Breast epithelium (tissue), 4 donors: ENCODE results near the gene KDM4C. TPM values are rescaled to one million over a fixed set of nuclear protein-coding genes. Genes with fewer than 3 reads are reported as not detected.

Source experiments
- DNase-seq, 2 donors: peaks; one replicate each; pipeline ENCODE4 v3.0.0-alpha.2; 2019; ENCODE audit warnings: low spot score in 2 of 2
- H3K27ac ChIP-seq, 2 donors: fragments of 200-600 bp; sonication (generic) in 1 of 2; one replicate each; pipeline ENCODE4 v1.5.1; 2016 to 2019; ENCODE audit warnings: mild to moderate bottlenecking in 1 of 2
- H3K27me3 ChIP-seq, 2 donors: fragments of 200-600 bp; sonication (generic) in 1 of 2; one replicate each; pipeline versions ENCODE4 v1.5.1 to v1.6.0; 2017 to 2019; ENCODE audit warnings: control low read depth in 1 of 2, mild to moderate bottlenecking in 1 of 2
- H3K36me3 ChIP-seq: fragments of 200-600 bp; one replicate; pipeline ENCODE4 v1.5.1; 2019
- H3K4me1 ChIP-seq, 2 donors: fragments of 200-600 bp; sonication (generic); one replicate each; pipeline ENCODE4 v1.5.1; 2016 to 2019; ENCODE audit warnings: control low read depth in 1 of 2
- H3K4me3 ChIP-seq, 3 donors: fragments of 200-600 bp; sonication (generic); 1 replicate in 2 of 3; 2 replicates in 1 of 3; pipeline ENCODE4 v1.5.1; 2016 to 2019; ENCODE audit warnings: mild to moderate bottlenecking in 3 of 3, moderate library complexity in 2 of 3
- H3K9me3 ChIP-seq, 2 donors: fragments of 200-600 bp; sonication (generic) in 1 of 2; one replicate each; pipeline ENCODE4 v1.5.1; 2016 to 2019; ENCODE audit warnings: control low read depth in 1 of 2
- CTCF ChIP-seq, 3 donors: fragments of 450-650 bp; IDR thresholded peaks; one replicate each; pipeline ENCODE4 v1.5.1; 2016 to 2017; ENCODE audit warnings: antibody characterized with exemption in 3 of 3, mild to moderate bottlenecking in 3 of 3, moderate library complexity in 3 of 3
- POLR2A ChIP-seq: fragments of 450-650 bp; IDR thresholded peaks from one replicate; pipeline ENCODE4 v1.6.1; 2016; ENCODE audit warnings: antibody characterized with exemption, mild to moderate bottlenecking, moderate library complexity
- POLR2AphosphoS5 ChIP-seq, 3 donors: sonication (generic); formaldehyde crosslinking; IDR thresholded peaks; one replicate each; pipeline ENCODE4 v1.6.1; 2017; ENCODE audit warnings: antibody characterized with exemption in 3 of 3
- intact Hi-C: fragments of 100-400 bp; cut with DNase I; formaldehyde crosslinking; loops from one replicate; pipeline ENCODE4 v1.15.1; 2023; ENCODE audit warnings: low total_unique reads
- total RNA-seq, 3 donors: library from RNA; depleted of rRNA; stranded (reverse); fragments of >200 nt; gene quantifications; one replicate each; pipeline ENCODE4 v1.1.0, GENCODE V29; 2016

The KDM4C gene
- total RNA-seq, 3 donors from 2014 or later: 37.8 to 80.9 (median 60.0) TPM

GRCh38 chr9:7210854-7211637 lies 453.3 kb downstream of the KDM4C start:
- intact Hi-C loops: no loop called here
- no peaks in the 10 kb centered on the region for H3K4me1 ChIP-seq
- H3K27ac ChIP-seq: no peak overlapping the region
- no peaks in the 10 kb centered on the region for H3K27me3 ChIP-seq
- TF ChIP-seq POLR2AphosphoS5 (IDR thresholded peaks at IDR 0.05) (no peak), CTCF (IDR thresholded peaks at IDR 0.05) (no peak), POLR2A (no peak)
- no peak for DNase-seq
- no peak overlapping the region for H3K4me3 ChIP-seq
- H3K9me3 ChIP-seq: no peaks in the 10 kb centered on the region
- no peaks in the 10 kb centered on the region for H3K36me3 ChIP-seq

DNA sequence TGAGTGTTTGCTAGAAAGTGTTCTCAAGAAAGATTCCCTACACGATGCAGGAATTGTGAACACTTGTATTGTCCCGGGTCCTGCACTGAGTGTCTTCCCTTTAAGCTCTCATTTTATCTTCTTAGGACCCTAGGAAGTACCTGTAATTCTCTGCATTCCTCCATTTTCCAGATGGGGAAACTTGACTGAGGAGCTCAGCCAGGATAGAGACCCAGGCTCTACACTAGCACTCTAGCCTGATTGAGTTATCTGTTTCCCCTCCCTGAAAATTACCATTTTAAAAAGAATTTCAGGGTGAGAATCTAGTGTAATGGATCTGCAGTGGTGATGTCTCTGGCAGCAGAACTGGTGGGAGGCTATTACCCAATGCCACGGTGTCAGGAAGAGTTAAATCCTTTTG lies 453.9 kb downstream of the KDM4C start:
- H3K27ac ChIP-seq: no peak overlapping the region
- intact Hi-C loops: no loop called here
- no peaks in the 10 kb centered on the region for H3K4me1 ChIP-seq
- H3K36me3 ChIP-seq: no peaks in the 10 kb centered on the region
- TF ChIP-seq CTCF (IDR thresholded peaks at IDR 0.05) (no peak), POLR2A (no peak), POLR2AphosphoS5 (IDR thresholded peaks at IDR 0.05) (no peak)
- no peak overlapping the region for H3K4me3 ChIP-seq
- H3K9me3 ChIP-seq: no peaks in the 10 kb centered on the region
- no peak for DNase-seq
- no peaks in the 10 kb centered on the region for H3K27me3 ChIP-seq

GRCh38 chr9:7212101-7212500 lies 454.3 kb downstream of the KDM4C start:
- no peaks in the 10 kb centered on the region for H3K9me3 ChIP-seq
- H3K4me3 ChIP-seq: no peak overlapping the region
- H3K36me3 ChIP-seq: no peaks in the 10 kb centered on the region
- no peak overlapping the region for H3K27ac ChIP-seq
- TF ChIP-seq POLR2AphosphoS5 (IDR thresholded peaks at IDR 0.05) (no peak), CTCF (IDR thresholded peaks at IDR 0.05) (no peak), POLR2A (no peak)
- no peak for DNase-seq
- H3K4me1 ChIP-seq: no peaks in the 10 kb centered on the region
- H3K27me3 ChIP-seq: no peaks in the 10 kb centered on the region
- intact Hi-C loops: no loop called here

GRCh38 chr9:7216004-7216841 lies 458.4 kb downstream of the KDM4C start:
- Histone ChIP-seq H3K4me3 (no peak overlapping the region), H3K36me3 (no peaks in the 10 kb centered on the region), H3K27ac (no peak overlapping the region), H3K4me1 (no peaks in the 10 kb centered on the region), H3K27me3 (no peaks in the 10 kb centered on the region), H3K9me3 (no peaks in the 10 kb centered on the region)
- DNase-seq: no peak
- intact Hi-C loops: no loop called here
- TF ChIP-seq POLR2A (no peak), POLR2AphosphoS5 (IDR thresholded peaks at IDR 0.05) (no peak), CTCF (IDR thresholded peaks at IDR 0.05) (no peak)

DNA sequence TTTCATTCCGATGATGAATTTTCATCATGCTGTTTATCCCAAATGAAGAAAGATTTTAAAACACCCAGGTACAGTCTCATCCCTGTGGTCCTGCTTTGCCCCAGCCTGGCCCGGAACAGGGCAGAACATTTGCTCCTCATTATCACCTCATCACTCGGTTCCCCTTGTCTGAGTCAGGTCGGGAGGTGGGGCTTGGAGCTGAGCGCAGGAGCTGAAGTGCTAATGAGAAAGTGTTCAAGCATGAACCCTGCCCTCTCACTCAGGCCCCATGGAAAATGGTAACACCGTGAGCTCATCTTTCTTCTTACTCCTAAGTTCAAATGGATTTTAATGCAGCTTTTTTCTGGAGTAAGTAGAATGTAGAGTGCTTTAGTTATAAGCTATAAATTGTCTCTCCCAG lies 466.2 kb downstream of the KDM4C start:
- Histone ChIP-seq H3K36me3 (no peaks in the 10 kb centered on the region), H3K27me3 (peaks cover 0 to 13% of the 10 kb centered on the region in 2 donors), H3K9me3 (no peaks in the 10 kb centered on the region), H3K4me3 (no peak overlapping the region), H3K27ac (no peak overlapping the region), H3K4me1 (no peaks in the 10 kb centered on the region)
- DNase-seq: no peak
- no peak for TF ChIP-seq POLR2AphosphoS5 (IDR thresholded peaks at IDR 0.05)
- no peak for TF ChIP-seq CTCF (IDR thresholded peaks at IDR 0.05)
- TF ChIP-seq POLR2A: no peak
- intact Hi-C loops: no loop called here
